K562 (cell line): ENCODE data around the gene CLCNKB. TPM values are rescaled to one million over a fixed set of nuclear protein-coding genes. Genes with fewer than 3 reads are reported as not detected.

Experiments
- ATAC-seq: fragments of 200-7000 bp; cut with Tn5 transposase; 3 replicates; pipeline ENCODE4 v1.9.1; 2020; ENCODE audit warnings: moderate library complexity
- BruUV-seq: library from RNA; stranded (reverse); fragments of 400-500 nt; replicated peaks from 2 replicates; lab custom pipeline; 2021; lab: Mats Ljungman, UMichigan
- CTCF ChIA-PET: fragments of 300-600 bp; formaldehyde crosslinking; extraction: SDS; loops from one replicate; lab custom pipeline; 2021; ENCODE audit warnings: low intra/inter-chr PET ratio; lab: Yijun Ruan, JAX
- POLR2A ChIA-PET: fragments of 300-600, 350-650 bp; sonication (Branson Sonifier 250); formaldehyde crosslinking; extraction: SDS; loops from one replicate; lab custom pipeline; 2021; ENCODE audit warnings: antibody characterized with exemption, inconsistent platforms; lab: Yijun Ruan, JAX
- DNase-seq, 4 experiments: peaks; one replicate each; pipeline versions ENCODE4 v3.0.0 to v3.0.0-alpha.2; 2011 to 2018; ENCODE audit warnings: low spot score in 3 of 4, mixed read lengths in 3 of 4; ENCODE audit errors: extremely low read depth in 1 of 4
- FAIRE-seq: peaks from 2 replicates; lab custom pipeline; 2011; peaks lifted over from hg19 to GRCh38; lab: Jason Lieb, UNC
- H2AFZ ChIP-seq: 2 replicates; pipeline ENCODE4 v1.6.0; 2011; ENCODE audit warnings: low read depth, low read length, control low read depth, inconsistent platforms
- H3K27ac ChIP-seq: fragments of 200-600 bp; 3 replicates; pipeline ENCODE4 v1.8.0; 2011; ENCODE audit warnings: low read depth, mild to moderate bottlenecking, control low read depth, inconsistent platforms, low read length, moderate library complexity, mixed read lengths; ENCODE audit errors: extremely low read depth
- H3K27me3 ChIP-seq, 2 experiments: fragments of 300-600 bp in 1 of 2; 2 replicates in 1 of 2; 3 replicates in 1 of 2; pipeline versions ENCODE4 v1.6.0 to v1.8.0; 2011; ENCODE audit warnings: inconsistent platforms in 2 of 2, low read length in 2 of 2, mild to moderate bottlenecking in 1 of 2, mixed read lengths in 1 of 2, moderate library complexity in 1 of 2; ENCODE audit not compliant: control insufficient read depth in 2 of 2, insufficient read depth in 2 of 2
- H3K36me3 ChIP-seq: fragments of 300-600 bp; 3 replicates; pipeline ENCODE4 v1.8.0; 2011; ENCODE audit warnings: mild to moderate bottlenecking, low read length, inconsistent platforms; ENCODE audit not compliant: control insufficient read depth, insufficient read depth
- H3K4me1 ChIP-seq, 2 experiments: fragments of 200-600 bp in 1 of 2; replicated peaks in 1 of 2; 2 replicates in 1 of 2; 3 replicates in 1 of 2; pipeline versions ENCODE4 v1.5.1 to v1.8.0; 2011; ENCODE audit warnings: inconsistent platforms in 2 of 2, low read length in 2 of 2, mild to moderate bottlenecking in 1 of 2, mixed read lengths in 1 of 2, moderate library complexity in 1 of 2; ENCODE audit not compliant: control insufficient read depth in 2 of 2, insufficient read depth in 2 of 2
- H3K4me2 ChIP-seq: 2 replicates; pipeline ENCODE4 v1.6.1; 2011; ENCODE audit warnings: low read length, control low read depth, inconsistent platforms, mixed read lengths; ENCODE audit not compliant: insufficient read depth
- H3K4me3 ChIP-seq: fragments of 200-600 bp; sonication (generic), shearing (Covaris generic); 2 replicates; pipeline ENCODE4 v1.5.1; 2016; ENCODE audit warnings: control low read depth, inconsistent platforms
- H3K79me2 ChIP-seq: fragments of 200-600 bp; 3 replicates; pipeline ENCODE4 v1.8.0; 2011; ENCODE audit warnings: low read length, inconsistent platforms; ENCODE audit not compliant: control insufficient read depth, insufficient read depth
- H3K9ac ChIP-seq, 2 experiments: 2 replicates each; pipeline versions ENCODE4 v1.6.0 to v1.6.1; 2011; ENCODE audit warnings: low read depth in 2 of 2, low read length in 2 of 2, control low read depth in 1 of 2, inconsistent platforms in 1 of 2, mild to moderate bottlenecking in 1 of 2, mixed read lengths in 1 of 2; ENCODE audit not compliant: insufficient read depth in 1 of 2
- H3K9me1 ChIP-seq: one replicate; pipeline ENCODE4 v1.6.0; 2011; ENCODE audit warnings: inconsistent platforms, mild to moderate bottlenecking, low read length, moderate library complexity; ENCODE audit not compliant: control insufficient read depth, insufficient read depth
- H3K9me3 ChIP-seq: replicated peaks from 2 replicates; pipeline ENCODE4 v1.5.1; 2011; ENCODE audit warnings: low read depth, low read length, inconsistent platforms; ENCODE audit not compliant: control insufficient read depth, insufficient read depth
- H4K20me1 ChIP-seq: replicated peaks from 2 replicates; pipeline ENCODE4 v1.6.1; 2011; ENCODE audit warnings: low read length, inconsistent platforms, mixed read lengths; ENCODE audit not compliant: control insufficient read depth, insufficient read depth
- ATF2 ChIP-seq: sonication (generic); formaldehyde crosslinking; IDR thresholded peaks from 2 replicates; pipeline ENCODE4 v1.8.1; 2022; ENCODE audit warnings: missing genetic modification reagents
- BDP1 ChIP-seq: IDR thresholded peaks from 3 replicates; pipeline ENCODE4 v1.6.1; 2011; ENCODE audit not compliant: insufficient read length, insufficient read depth
- CEBPZ ChIP-seq: fragments of 150-350 bp; IDR thresholded peaks from 2 replicates; pipeline ENCODE4 v1.6.1; 2014; ENCODE audit warnings: low read depth, mild to moderate bottlenecking, low read length, borderline replicate concordance
- GTF2B ChIP-seq: IDR thresholded peaks from 2 replicates; pipeline ENCODE4 v1.6.1; 2011; ENCODE audit not compliant: insufficient read length; ENCODE audit errors: extremely low read depth
- HINFP ChIP-seq: fragments of 450-650 bp; conservative IDR thresholded peaks from 2 replicates; pipeline ENCODE4 v1.6.1; 2016; ENCODE audit warnings: missing genetic modification characterization, low read depth, mild to moderate bottlenecking, control low read depth, missing compliant biosample characterization
- ILK ChIP-seq: fragments of 450-650 bp; IDR thresholded peaks from 2 replicates; pipeline ENCODE4 v1.6.1; 2016; ENCODE audit warnings: missing genetic modification characterization, low read depth, mild to moderate bottlenecking, missing compliant biosample characterization, moderate library complexity, borderline replicate concordance
- MYBL2 ChIP-seq, 2 experiments: fragments of 450-650 bp in 1 of 2; sonication (generic) in 1 of 2; formaldehyde crosslinking in 1 of 2; IDR thresholded peaks; 2 replicates each; pipeline versions ENCODE4 v1.6.1 to v1.8.1; 2017 to 2022; ENCODE audit warnings: borderline replicate concordance in 1 of 2, inconsistent platforms in 1 of 2, low read depth in 1 of 2, mild to moderate bottlenecking in 1 of 2, missing genetic modification reagents in 1 of 2, moderate library complexity in 1 of 2
- RCOR1 ChIP-seq, 2 experiments: IDR thresholded peaks; 2 replicates each; pipeline ENCODE4 v1.6.1; 2012; ENCODE audit warnings: low read depth in 2 of 2, low read length in 2 of 2, borderline replicate concordance in 1 of 2, improper control_type of control experiment in 1 of 2
- SMAD4 ChIP-seq: fragments of 250-450 bp; sonication (Bioruptor Pico); conservative IDR thresholded peaks from 2 replicates; pipeline ENCODE4 v1.8.0; 2021; ENCODE audit warnings: inconsistent platforms, mild to moderate bottlenecking, moderate library complexity
- SP2 ChIP-seq: IDR thresholded peaks from 2 replicates; pipeline ENCODE4 v1.6.1; 2011; ENCODE audit warnings: mild to moderate bottlenecking, low read depth, low read length, moderate library complexity; ENCODE audit not compliant: poor library complexity, severe bottlenecking; ENCODE audit errors: extremely low read depth
- ZNF589 ChIP-seq: fragments of 200-800 bp; sonication (Bioruptor generic); IDR thresholded peaks from 2 replicates; pipeline ENCODE4 v1.6.1; 2016; ENCODE audit warnings: low read depth, missing genetic modification characterization, missing compliant biosample characterization
- WGBS: fragments of 100-300 bp; shearing (Covaris generic); methylation state at CpG from one replicate; pipeline ENCODE4 v1.1.6; 2016; ENCODE audit warnings: low coverage, mixed read lengths; ENCODE audit not compliant: insufficient coverage; ENCODE audit errors: missing lambda C conversion rate; 5-methylcytosine and 5-hydroxymethylcytosine counted together
- in situ Hi-C: fragments of 300-500 bp; cut with MboI; formaldehyde crosslinking; loops from 4 replicates; pipeline ENCODE4 v1.15.0; 2018; ENCODE audit warnings: inconsistent platforms, mixed read lengths
- intact Hi-C: fragments of 100-400 bp; cut with micrococcal nuclease; formaldehyde crosslinking; loops from 2 replicates; pipeline ENCODE4 v1.14.2; 2022
- polyA plus RNA-seq, 8 experiments: library from polyadenylated mRNA; depleted of rRNA in 4 of 8; stranded (reverse) in 5 of 8; unstranded in 3 of 8; fragments of >200 nt; fragmentation: Nextera tagmentation in 2 of 8; fragmentation: Illumina TruSeq in 1 of 8; extraction: Ambion mirVana in 2 of 8; extraction: Trizol in 1 of 8; gene quantifications; 2 replicates each; pipeline versions ENCODE4 v1.2.1 to v1.2.3, GENCODE V29; 2011 to 2014; ENCODE audit warnings: inconsistent platforms in 1 of 8, missing spikeins in 1 of 8
- total RNA-seq, 7 experiments: library from RNA; depleted of rRNA in 6 of 7; stranded (reverse); fragments of >200 nt in 6 of 7; fragmentation: Illumina TruSeq in 2 of 7; extraction: Trizol in 2 of 7; gene quantifications; 2 replicates each; pipeline versions ENCODE4 v1.2.1 to v1.2.3, GENCODE V29; 2011 to 2021; ENCODE audit warnings: low replicate concordance in 1 of 7

The CLCNKB gene
- total and polyA plus RNA-seq, 9 of the 15 experiments (the other 6 are each of a cell fraction or from before 2014, with no cell fraction given) = 0.08 to 1.7 (median 0.64) TPM

GRCh38 chr1:16026723-16027484 lies 16.7 kb upstream of the CLCNKB start:
- Histone ChIP-seq H3K9me1 (no peaks in the 10 kb centered on the region), H2AFZ (peak overlapping the region; percentile 92), H3K9me3 (no peaks in the 10 kb centered on the region), H3K4me3 (peak overlapping the region; percentile 29), H3K4me1 (peaks cover 7 to 50% of the 10 kb centered on the region in 2 experiments; a peak in 3 of 5 replicates), H4K20me1 (no peaks in the 10 kb centered on the region), H3K4me2 (peak overlapping the region; percentile 79), H3K27me3 (peaks cover 7 to 32% of the 10 kb centered on the region in 2 experiments; a peak in 3 of 5 replicates), H3K9ac (peak overlapping the region; percentile 22 to 64; a peak in 3 of 4 replicates), H3K79me2 (no peaks in the 10 kb centered on the region), H3K36me3 (no peaks in the 10 kb centered on the region), H3K27ac (no peak overlapping the region)
- 21% methylated on average over 21 of the region's 33 CpGs for WGBS
- FAIRE-seq (peak; percentile 86), DNase-seq (peak; percentile 79 to 88 (median 88)), ATAC-seq (peak; percentile 85)
- ChIA-PET CTCF (no interaction called here), POLR2A (interaction anchor here (0.6 kb wide), 2 partner anchors 33 to 516 kb away, joined by 3 to 4 read pairs; no protein-coding TSS in a partner anchor)
- BruUV-seq = no TSS peak
- intact Hi-C loops (no loop called here), in situ Hi-C loops (no loop called here)
- TF ChIP-seq MYBL2 (IDR thresholded peaks at IDR 0.05; ENCODE audit: low read depth) (no peak), MYBL2 (CRISPR knock-in tag; IDR thresholded peaks at IDR 0.05; ENCODE audit: borderline replicate concordance) (no peak), ATF2 (no peak), BDP1 (no peak), ILK (tag) (no peak), GTF2B (no peak), SMAD4 (CRISPR knock-in tag) (no peak), HINFP (tag) (no peak), SP2 (no peak), ZNF589 (no peak), CEBPZ (no peak), RCOR1 (IDR thresholded peaks at IDR 0.05; ENCODE audit: borderline replicate concordance in 1 of 2, low read depth in 2 of 2, low read length in 2 of 2) (0 out of 4 replicates have a peak, but pooled peaks of 1 of the 2 experiments have one; percentile 31)
